Natural killer cell treated with Interleukin-12 subunit alpha and Interleukin-12 subunit beta and Interleukin-15 and Interleukin-18, amount 100 ng/mL, for 72 hours (primary cell): ENCODE measurements around the gene ANXA7. TPM values are rescaled to one million over a fixed set of nuclear protein-coding genes. Genes with fewer than 3 reads are reported as not detected.
A peak's percentile ranks its signal among the peaks of the same experiment; 100 is the strongest.
"Not testable (repeated sequence)": the region's sequence is repeated elsewhere in the genome, so short reads cannot be mapped to it uniquely, and the experiment has no call there.

Experiments used
- ATAC-seq, 2 donors: fragments of 150-1000 bp; cut with Tn5 transposase in 1 of 2; sonication (Bioruptor Pico), chemical (Tn5 transposase) in 1 of 2; 2 replicates each; pipeline ENCODE4 v1.10.0; 2021
- DNase-seq: peaks from one replicate; pipeline ENCODE4 v3.0.0; 2022; ENCODE audit warnings: low spot score
- H3K27ac Mint-ChIP-seq, 2 donors: 1 replicate in 1 of 2; 2 replicates in 1 of 2; pipeline ENCODE4 v1.8.0; 2022; ENCODE audit warnings: mixed read lengths in 2 of 2, mild to moderate bottlenecking in 1 of 2, moderate library complexity in 1 of 2
- H3K27me3 Mint-ChIP-seq, 2 donors: 1 replicate in 1 of 2; 2 replicates in 1 of 2; pipeline ENCODE4 v1.8.0; 2022; ENCODE audit warnings: mixed read lengths in 2 of 2
- H3K36me3 Mint-ChIP-seq: one replicate; pipeline ENCODE4 v1.8.0; 2022; ENCODE audit warnings: mixed read lengths
- H3K4me1 Mint-ChIP-seq, 2 donors: 1 replicate in 1 of 2; 2 replicates in 1 of 2; pipeline ENCODE4 v1.8.0; 2022; ENCODE audit warnings: low read depth in 2 of 2, mixed read lengths in 2 of 2, mild to moderate bottlenecking in 1 of 2
- H3K4me3 Mint-ChIP-seq: one replicate; pipeline ENCODE4 v1.8.0; 2022; ENCODE audit warnings: mixed read lengths
- H3K9me3 Mint-ChIP-seq: 2 replicates; pipeline ENCODE4 v1.8.0; 2022; ENCODE audit warnings: mixed read lengths
- total RNA-seq, 2 donors: library from RNA; stranded (reverse); gene quantifications; one replicate each; pipeline ENCODE4 v1.2.3, GENCODE V29; 2022

Gene ANXA7
- total RNA-seq, 2 donors from 2014 or later = 104 to 123 TPM

DNA sequence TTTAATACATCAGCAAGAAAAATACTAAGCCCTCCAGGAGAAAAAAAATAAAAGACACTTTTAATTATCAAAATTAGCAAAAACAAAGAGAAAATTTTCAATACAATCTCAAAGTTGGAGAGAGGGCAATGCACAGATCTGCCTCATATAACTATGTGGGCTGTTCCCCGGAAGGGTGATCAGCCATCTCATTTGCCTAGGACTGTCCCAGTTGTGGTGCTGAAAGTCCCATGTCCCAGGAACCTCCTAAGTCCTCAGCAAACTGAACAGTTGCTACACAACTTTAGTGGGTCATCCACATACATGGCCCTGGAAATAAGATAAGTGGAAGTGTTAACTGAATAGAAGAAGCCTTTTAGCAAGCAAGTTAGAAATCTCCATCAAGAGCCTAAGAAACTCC is 69.6 kb downstream of the ANXA7 start:
- Mint-ChIP-seq H3K27ac (no peak overlapping the region), H3K9me3 (no peaks in the 10 kb centered on the region), H3K4me3 (no peak overlapping the region), H3K36me3 (no peaks in the 10 kb centered on the region), H3K4me1 (no peaks in the 10 kb centered on the region), H3K27me3 (no peaks in the 10 kb centered on the region)
- DNase-seq (no peak), ATAC-seq (no peak)

GRCh38 chr10:73340121-73340520 is 73.7 kb downstream of the ANXA7 start:
- Mint-ChIP-seq H3K36me3 (no peaks in the 10 kb centered on the region), H3K27me3 (peaks cover 0 to 3% of the 10 kb centered on the region in 2 donors), H3K4me3 (no peak overlapping the region), H3K9me3 (no peaks in the 10 kb centered on the region), H3K4me1 (no peaks in the 10 kb centered on the region), H3K27ac (no peak overlapping the region)
- ATAC-seq (peak; percentile 11 to 20), DNase-seq (no peak)

DNA sequence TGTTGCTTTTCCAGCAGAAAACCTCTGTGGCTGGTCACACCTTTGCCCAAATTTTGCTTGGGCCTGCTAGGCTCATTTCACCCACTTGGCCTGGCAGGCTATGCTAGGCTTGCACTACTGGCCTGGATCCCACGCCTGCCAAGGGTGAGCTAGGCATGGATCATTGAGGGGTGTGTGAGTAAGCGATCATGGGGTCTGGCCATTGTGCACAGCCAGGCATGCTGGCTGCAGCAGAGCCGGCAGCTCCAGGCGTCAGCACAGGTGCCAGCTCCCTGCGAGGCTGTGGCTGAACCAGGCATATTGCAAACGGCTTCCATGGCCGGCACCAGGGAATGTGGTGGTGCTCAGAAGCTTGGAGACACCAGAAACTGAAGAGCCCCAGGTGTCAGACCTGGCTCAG is 74.4 kb downstream of the ANXA7 start:
- H3K9me3 Mint-ChIP-seq = no peaks in the 10 kb centered on the region
- H3K27ac Mint-ChIP-seq = no peak overlapping the region
- ATAC-seq (no peak), DNase-seq (no peak)
- H3K27me3 Mint-ChIP-seq = peaks cover 0 to 6% of the 10 kb centered on the region in 2 donors
- no peaks in the 10 kb centered on the region for H3K4me1 Mint-ChIP-seq
- no peaks in the 10 kb centered on the region for H3K36me3 Mint-ChIP-seq
- no peak overlapping the region for H3K4me3 Mint-ChIP-seq

- ATAC-seq (no peak), DNase-seq (no peak)
- Mint-ChIP-seq H3K27ac (no peak overlapping the region), H3K4me1 (no peaks in the 10 kb centered on the region), H3K36me3 (no peaks in the 10 kb centered on the region), H3K27me3 (peaks cover 0 to 6% of the 10 kb centered on the region in 2 donors), H3K9me3 (no peaks in the 10 kb centered on the region), H3K4me3 (no peak overlapping the region)
These were observed 75.0 kb downstream of the ANXA7 start for GRCh38 chr10:73338801-73339368.

- Mint-ChIP-seq H3K27ac (no peak overlapping the region), H3K27me3 (peaks cover 5 to 15% of the 10 kb centered on the region in 2 donors), H3K4me3 (no peak overlapping the region), H3K4me1 (no peaks in the 10 kb centered on the region), H3K36me3 (no peaks in the 10 kb centered on the region), H3K9me3 (no peaks in the 10 kb centered on the region)
- DNase-seq (no peak), ATAC-seq (no peak)
These were observed 80.7 kb downstream of the ANXA7 start for GRCh38 chr10:73333202-73333601.

DNA sequence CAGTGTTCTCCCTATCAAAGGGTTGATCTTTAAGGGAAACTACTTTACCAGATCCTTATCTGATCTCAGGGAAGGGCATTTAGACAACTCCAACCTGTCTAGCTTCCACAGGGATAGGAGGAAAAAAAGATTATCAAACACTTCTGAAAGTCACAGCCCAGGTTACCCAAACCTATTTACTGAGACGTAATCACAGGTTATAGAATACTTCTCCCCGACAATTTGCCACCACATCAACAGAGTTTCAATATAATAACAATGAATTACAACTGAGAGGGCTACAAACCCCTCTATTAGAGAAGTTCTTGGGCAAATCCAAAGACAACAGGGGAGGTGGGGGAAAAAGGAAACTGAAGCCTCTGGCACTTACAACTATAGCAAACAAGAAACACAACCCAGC is 81.5 kb downstream of the ANXA7 start:
- Mint-ChIP-seq H3K4me3 (no peak overlapping the region), H3K9me3 (no peaks in the 10 kb centered on the region), H3K27me3 (peaks cover 5 to 15% of the 10 kb centered on the region in 2 donors), H3K27ac (no peak overlapping the region), H3K4me1 (no peaks in the 10 kb centered on the region), H3K36me3 (no peaks in the 10 kb centered on the region)
- DNase-seq (no peak), ATAC-seq (no peak)

DNA sequence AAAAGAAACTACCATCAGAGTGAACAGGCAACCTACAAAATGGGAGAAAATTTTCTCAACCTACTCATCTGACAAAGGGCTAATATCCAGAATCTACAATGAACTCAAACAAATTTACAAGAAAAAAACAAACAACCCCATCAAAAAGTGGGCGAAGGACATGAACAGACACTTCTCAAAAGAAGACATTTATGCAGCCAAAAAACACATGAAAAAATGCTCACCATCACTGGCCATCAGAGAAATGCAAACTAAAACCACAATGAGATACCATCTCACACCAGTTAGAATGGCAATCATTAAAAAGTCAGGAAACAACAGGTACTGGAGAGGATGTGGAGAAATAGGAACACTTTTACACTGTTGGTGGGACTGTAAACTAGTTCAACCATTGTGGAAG is 85.3 kb downstream of the ANXA7 start:
- ATAC-seq, H3K9me3 Mint-ChIP-seq, H3K27ac Mint-ChIP-seq, H3K36me3 Mint-ChIP-seq, H3K4me3 Mint-ChIP-seq, DNase-seq, H3K4me1 Mint-ChIP-seq: not testable (repeated sequence)
- peaks cover 5 to 15% of the 10 kb centered on the region in 2 donors for H3K27me3 Mint-ChIP-seq

GRCh38 chr10:73325290-73325689 is 88.6 kb downstream of the ANXA7 start:
- DNase-seq, H3K4me1 Mint-ChIP-seq, H3K9me3 Mint-ChIP-seq, H3K4me3 Mint-ChIP-seq, H3K27me3 Mint-ChIP-seq, ATAC-seq, H3K27ac Mint-ChIP-seq, H3K36me3 Mint-ChIP-seq: not testable (repeated sequence)

Other genes starting within 250 kb of the ANXA7 start
- 10 to 100 TPM; 38.8 to 42.0 TPM for gene ECD, start 246.1 kb downstream of the ANXA7 start, total RNA-seq
- gene FAM149B1, start 245.9 kb downstream of the ANXA7 start, total RNA-seq = 10 to 100 TPM; 12.3 to 13.4 TPM
- gene DNAJC9, start 166.8 kb downstream of the ANXA7 start, total RNA-seq = 10 to 100 TPM; 38.8 to 68.9 TPM
- 100 to 1,000 TPM in 1 of 2 donors, 10 to 100 TPM in 1; 83.1 to 118 TPM for gene MRPS16, start 161.4 kb downstream of the ANXA7 start, total RNA-seq
- 1 to 10 TPM in 1 of 2 donors, under 1 TPM in 1; 0.50 to 1.5 TPM for gene CFAP70, start 55.2 kb downstream of the ANXA7 start, total RNA-seq
- 1 to 10 TPM; 4.4 to 8.5 TPM for gene MSS51, start 19.5 kb upstream of the ANXA7 start, total RNA-seq
- gene PPP3CB, start 82.0 kb upstream of the ANXA7 start, total RNA-seq = 10 to 100 TPM; 47.7 to 51.0 TPM
- gene USP54, start 177.3 kb upstream of the ANXA7 start, total RNA-seq = 10 to 100 TPM in 1 of 2 donors, 1 to 10 TPM in 1; 9.3 to 18.1 TPM
- not detected for gene MYOZ1, start 227.4 kb upstream of the ANXA7 start, total RNA-seq
- gene SYNPO2L, start 242.0 kb upstream of the ANXA7 start, total RNA-seq = not detected